HG02642 (cell line): ENCODE measurements around the gene CEP83.

ENCODE experiments used
- ATAC-seq: cut with Tn5 transposase; IDR thresholded peaks from one replicate; pipeline ENCODE4 v1.9.1; 2021; ENCODE audit warnings: mild to moderate bottlenecking; ENCODE audit not compliant: unreplicated experiment, poor library complexity

Gene CEP83

DNA sequence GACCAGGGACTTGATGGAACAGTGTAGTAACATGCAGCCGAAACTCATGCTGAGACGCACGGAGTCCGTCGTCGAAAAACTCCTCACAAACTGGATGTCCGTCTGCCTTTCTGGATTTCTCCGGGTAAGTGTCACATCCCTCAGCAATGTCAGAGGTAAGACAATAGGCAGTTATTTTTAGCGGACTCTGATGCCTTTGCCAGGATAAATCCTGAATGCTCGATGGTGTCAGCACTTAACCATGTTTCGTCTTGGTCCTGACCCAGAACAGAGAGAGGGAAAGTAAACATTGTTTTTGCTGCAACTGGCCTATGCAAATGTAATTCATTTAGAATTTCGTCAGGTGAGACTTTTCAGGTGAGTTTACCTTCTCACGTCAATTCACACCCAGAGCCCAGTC, 198.9 kb downstream of the CEP83 start:
- ATAC-seq, result no peak

DNA sequence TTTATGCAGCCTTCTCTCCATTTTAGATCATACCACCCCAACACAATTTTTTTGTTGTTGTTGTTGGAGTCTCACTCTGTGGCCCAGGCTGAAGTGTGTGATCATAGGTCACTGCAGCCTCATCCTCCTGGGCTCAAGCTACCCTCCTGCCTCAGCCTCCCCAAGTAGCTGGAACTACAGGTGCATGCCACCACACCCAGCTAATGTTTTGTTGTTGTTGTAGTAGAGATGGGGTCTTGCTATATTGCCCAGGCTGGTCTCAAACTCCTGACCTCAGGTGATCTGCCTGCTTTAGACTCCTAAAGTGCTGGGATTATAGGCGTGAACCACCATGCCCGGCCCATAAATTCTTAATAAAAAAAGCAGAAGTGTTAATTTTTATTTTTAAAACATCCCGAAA, 199.7 kb downstream of the CEP83 start:
- no peak for ATAC-seq

DNA sequence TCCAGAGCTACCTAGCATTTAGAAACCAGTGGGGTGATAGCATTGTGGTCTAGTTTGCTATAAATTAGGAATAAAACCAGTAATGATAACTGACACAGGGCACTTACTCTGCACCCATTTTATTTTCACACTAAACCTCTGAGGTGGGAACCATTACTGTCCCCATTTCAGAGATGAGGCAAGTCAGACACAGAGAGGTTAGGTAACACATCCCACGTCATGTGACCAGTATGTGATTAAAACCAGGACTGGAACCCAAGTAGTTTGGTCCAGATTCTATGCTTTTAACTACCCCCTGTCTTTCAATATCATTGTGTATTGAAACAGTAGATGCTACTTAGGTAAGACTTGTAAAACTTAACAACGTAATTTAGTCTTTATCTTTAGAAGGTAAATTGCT, 201.1 kb downstream of the CEP83 start:
- peak; percentile 61 for ATAC-seq
